ENCODE data around the gene ZBED4.

Gene ZBED4

DNA sequence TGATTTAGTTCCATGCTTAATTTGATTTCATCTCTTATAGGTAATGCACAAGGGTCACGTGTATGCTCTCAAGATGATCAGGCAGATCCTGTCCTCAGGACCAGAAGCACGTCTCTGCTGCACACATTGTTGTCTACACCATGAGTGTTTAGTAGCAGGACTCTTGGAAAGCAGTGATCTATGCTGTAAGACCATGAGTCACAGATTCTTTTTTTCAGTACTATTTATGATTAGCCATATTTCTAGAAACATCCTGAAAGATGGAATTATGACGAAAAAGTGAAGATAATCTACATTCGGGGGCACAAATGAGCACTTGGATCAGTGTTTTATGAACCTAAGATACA lies 29.6 kb downstream of the ZBED4 start:
- no peak for DNase-seq

DNA sequence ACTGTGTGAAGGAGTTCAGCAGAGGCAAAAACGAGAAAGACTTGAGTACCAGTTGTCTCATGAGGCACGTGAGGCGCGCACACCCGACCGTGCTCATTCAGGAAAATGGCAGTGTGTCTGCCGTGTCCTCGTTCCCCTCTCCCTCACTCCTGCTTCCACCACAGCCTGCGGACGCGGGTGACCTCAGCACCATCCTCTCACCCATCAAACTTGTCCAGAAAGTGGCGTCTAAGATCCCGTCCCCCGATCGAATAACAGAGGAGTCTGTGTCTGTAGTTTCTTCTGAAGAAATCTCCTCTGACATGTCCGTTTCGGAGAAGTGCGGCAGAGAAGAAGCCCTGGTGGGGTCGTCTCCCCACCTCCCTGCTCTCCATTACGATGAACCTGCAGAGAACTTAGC lies 30.4 kb downstream of the ZBED4 start:
- no peak for DNase-seq

DNA sequence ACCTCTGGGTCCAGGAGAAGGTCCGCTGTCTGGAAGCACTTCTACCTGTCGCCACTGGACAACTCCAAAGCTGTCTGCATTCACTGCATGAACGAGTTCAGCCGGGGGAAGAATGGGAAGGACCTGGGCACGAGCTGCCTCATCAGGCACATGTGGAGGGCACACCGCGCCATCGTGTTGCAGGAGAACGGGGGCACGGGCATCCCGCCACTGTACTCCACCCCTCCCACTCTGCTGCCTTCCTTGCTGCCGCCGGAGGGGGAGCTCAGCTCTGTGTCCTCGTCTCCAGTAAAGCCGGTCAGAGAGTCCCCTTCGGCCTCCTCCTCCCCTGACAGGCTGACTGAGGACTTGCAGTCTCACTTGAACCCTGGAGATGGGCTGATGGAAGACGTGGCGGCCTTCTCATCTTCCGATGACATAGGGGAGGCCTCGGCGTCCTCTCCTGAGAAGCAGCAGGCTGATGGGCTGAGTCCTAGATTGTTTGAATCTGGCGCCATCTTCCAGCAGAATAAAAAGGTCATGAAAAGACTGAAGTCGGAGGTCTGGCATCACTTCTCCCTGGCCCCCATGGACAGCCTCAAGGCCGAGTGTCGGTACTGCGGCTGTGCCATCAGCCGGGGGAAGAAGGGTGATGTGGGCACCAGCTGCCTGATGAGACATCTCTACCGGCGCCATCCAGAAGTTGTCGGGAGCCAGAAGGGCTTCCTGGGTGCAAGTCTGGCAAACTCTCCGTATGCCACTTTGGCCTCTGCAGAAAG lies 31.0 kb downstream of the ZBED4 start:
- peak in 1 of 2 experiments; percentile 13 for DNase-seq

DNA sequence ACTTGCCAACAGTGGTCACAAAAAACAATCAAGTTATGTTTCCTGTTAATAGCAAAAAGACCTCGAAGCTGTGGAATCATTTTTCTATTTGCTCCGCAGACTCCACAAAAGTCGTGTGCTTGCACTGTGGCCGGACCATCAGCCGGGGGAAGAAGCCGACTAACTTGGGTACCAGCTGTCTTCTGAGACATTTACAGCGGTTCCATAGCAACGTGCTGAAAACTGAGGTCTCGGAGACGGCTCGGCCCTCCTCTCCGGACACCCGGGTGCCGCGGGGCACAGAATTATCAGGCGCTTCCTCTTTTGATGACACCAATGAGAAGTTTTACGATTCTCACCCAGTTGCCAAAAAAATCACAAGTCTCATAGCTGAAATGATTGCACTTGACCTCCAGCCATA lies 31.6 kb downstream of the ZBED4 start:
- DNase-seq = no peak

DNA sequence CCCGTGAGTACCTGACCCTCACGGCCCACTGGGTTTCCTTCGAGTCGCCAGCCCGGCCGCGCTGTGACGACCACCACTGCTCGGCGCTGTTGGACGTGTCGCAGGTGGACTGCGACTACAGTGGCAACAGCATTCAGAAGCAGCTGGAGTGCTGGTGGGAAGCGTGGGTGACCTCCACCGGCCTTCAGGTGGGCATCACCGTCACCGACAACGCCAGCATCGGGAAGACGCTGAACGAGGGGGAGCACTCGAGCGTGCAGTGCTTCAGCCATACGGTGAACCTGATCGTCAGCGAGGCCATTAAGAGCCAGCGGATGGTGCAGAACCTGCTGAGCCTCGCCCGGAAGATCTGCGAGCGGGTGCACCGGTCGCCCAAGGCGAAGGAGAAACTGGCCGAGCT lies 32.2 kb downstream of the ZBED4 start:
- DNase-seq = no peak

DNA sequence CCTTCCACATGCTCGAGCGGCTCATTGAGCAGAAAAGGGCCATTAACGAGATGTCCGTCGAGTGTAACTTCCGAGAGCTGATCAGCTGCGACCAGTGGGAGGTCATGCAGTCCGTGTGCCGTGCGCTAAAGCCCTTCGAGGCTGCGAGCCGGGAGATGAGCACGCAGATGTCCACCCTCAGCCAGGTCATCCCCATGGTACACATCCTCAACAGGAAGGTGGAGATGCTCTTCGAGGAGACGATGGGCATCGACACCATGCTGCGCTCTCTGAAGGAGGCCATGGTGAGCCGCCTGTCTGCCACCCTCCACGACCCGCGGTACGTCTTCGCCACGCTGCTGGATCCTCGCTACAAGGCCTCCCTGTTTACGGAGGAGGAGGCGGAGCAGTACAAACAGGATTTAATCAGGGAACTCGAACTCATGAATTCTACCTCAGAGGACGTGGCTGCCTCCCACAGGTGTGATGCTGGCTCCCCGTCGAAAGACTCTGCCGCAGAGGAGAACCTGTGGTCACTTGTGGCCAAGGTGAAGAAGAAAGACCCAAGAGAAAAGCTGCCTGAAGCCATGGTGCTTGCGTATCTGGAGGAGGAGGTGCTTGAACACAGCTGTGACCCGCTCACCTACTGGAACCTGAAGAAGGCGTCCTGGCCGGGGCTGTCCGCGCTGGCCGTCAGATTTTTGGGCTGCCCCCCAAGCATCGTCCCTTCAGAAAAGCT lies 32.9 kb downstream of the ZBED4 start:
- DNase-seq = no peak

DNA sequence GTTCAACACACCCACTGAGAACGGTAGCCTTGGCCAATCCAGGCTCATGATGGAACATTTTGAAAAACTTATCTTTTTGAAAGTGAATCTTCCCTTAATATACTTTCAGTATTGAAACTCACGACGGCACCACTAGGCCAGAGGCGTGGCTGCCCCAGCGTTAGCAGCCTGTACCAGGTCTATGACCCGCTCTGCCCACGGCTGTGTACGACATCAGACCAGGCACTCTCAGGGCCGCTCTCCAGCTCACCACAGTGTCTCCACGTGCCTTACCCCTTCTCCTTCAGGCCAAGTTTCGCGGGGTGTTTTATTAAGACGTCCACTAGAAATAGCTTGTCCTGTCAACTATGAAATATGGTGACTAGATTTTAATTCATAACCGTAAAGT lies 33.4 kb downstream of the ZBED4 start:
- DNase-seq = no peak

DNA sequence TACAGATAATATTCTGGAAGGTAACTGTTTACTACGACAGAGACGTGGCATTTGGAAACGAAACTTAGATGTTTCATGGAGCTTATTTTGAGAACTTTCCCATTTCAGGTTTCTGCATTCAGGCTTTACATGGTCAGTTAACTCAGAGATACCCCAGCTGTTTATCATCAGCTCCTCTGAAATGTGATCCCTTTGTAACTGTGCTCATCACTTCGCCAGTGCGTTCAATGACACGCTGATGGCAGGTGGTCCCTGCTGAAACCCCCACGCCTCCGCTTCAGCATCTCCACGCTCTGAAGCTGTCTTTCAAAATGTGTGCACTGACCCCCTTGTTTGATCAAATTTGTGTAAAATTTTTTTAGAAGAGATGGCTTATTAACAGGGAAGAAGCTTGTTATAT lies 34.1 kb downstream of the ZBED4 start:
- DNase-seq = no peak

DNA sequence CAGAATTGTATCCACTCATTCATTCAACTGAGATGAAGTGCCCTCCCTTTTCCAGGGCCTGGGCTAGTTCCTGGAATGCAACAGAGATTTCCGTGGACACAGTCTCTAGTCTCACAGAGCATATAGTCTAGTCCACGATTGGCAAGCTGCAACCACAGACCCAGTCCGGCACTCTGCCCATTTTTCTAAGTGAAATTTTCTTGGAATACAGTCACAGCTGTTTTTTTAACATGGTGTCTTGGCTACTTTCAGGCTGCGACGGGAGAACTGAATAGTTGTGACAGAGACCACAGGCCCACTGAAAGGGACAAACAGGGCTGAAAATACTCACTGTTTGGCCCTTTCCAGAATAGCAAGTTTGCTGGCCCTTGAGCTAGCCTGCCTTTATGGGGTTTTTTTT lies 35.4 kb downstream of the ZBED4 start:
- no peak for DNase-seq

DNA sequence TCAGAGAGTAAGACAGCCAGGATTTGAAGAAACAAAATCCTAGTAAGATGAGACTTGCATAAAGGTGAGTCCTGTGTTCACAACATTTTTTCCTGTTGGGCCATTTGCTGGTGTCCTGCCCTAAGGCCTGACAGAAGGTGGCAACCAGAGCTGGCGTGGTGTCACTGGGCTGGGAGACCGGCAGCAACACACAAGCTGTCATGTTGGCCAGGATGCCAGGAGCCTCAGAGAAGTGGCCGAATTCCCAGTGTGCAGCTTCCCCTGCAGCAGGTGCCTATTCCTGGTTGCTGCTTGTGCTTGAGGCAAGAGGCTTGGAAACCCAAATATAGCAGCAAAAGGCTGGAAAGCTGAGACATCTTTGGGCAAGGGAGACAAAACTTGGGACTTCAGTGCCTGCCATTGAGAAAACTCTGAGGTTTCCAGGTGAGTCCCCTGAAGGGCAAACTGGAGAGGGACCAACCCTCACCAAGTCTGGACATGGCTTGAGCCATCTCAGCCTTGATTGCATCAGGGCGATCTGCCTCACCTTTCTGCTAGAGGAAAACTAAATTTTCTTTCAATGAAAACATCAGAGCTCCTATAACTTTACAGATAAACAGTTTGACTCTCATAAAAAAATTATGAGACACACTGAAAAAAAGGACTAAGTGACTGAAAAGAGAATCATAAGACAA lies 38.7 kb downstream of the ZBED4 start:
- DNase-seq = peak; percentile 98 to 99

DNA sequence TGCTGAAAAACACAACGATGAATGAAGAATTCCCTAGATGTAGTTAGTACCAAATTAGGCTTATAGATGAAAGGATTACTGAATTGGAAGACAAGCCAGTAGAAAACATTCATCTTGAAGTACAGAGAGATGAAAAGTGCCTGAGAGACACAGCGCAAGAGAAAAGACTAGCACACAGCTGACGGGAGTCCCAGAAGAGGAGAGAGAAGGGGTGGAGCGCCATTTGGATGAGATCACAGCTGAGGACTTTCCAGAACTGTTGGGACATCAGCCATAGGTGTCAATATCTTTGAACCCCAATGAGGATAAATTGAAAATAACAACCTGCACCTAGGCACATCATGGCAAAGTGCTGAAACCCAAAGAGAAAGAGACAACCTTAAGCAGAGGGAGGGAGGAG lies 39.4 kb downstream of the ZBED4 start:
- no peak for DNase-seq

DNA sequence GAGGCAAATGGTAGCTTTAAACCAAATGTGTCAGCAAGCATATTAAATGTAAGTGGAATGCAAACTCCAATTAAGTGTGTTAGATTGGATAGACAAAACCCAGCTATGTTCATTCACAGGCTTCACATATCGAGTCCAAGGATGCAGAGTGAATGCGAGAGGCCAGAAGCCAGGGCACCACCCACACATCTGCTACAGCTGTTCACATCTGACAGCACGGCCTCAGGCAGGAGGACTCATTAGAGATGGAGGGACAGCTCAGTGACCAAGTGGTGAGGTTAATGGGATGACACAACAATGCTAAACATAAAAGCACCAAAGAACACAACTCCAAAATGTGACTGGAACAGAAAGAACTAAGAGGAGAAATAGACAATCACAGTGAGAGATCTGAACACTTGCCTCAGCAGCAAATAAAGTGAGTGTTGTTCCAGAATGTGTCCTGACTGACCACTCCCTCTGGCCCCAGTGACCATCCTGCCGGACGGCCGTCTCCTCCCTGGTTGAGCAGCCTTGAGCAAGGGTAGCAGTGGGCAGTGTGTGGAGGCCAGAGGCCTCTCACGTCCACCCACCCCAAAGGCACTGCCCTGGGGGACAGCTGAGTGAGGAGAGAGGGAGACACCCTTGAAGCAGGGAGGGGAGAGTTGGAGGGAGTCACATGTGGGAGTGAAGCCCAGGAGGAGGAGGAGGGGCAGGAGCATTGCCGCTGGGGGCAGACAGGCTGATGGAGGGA lies 40.8 kb downstream of the ZBED4 start:
- DNase-seq = no peak

DNA sequence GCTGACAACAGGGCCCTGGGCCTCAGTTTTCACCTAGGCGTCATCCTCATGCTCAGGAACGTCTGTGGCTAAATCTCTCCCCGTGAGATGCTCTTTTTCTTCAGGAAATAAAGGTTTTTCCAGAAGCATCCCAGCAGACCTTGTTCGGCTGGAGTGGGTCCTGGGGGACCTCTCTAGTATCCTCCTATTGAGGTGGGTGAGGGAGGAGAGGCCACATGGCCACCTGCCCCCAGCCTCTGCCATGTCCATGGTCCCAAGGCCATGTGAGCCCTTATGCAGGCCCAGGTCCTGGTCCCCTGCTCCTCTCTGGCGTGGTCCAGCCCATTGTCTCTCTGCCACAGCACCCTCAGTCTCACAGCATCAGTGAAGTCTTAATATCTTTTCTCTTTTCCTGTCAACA lies 42.6 kb downstream of the ZBED4 start:
- DNase-seq = no peak

DNA sequence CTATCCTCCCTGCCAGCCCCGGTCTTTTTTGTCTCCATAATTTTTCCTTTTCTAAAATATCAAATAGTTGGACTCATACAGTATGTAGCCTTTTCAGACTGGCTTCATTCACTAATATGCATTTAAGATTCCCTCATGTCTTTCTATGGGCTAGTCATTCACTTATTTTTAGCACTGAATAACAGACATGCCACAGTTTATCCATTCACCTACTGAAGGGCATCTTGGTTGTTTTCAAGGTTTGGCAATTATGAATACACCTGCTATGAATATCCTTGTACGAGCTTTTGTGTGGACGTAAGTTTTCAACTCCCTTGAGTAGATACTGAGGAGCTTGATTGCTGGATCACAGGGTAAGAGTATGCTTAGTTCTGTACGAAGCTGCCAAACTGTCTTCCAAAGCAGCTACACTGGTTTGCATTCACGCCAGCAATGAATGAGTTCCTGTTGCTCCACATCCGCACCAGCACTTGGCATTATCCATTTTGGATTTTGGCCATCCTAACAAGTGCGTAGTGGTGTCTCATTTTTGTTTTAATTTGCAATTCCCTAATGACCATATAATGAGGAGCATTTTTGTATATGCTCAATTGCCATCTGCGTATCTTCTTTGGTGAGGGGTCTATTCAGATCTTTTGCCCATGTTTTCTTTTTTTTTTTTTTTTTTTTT lies 43.5 kb downstream of the ZBED4 start:
- no peak for DNase-seq

DNA sequence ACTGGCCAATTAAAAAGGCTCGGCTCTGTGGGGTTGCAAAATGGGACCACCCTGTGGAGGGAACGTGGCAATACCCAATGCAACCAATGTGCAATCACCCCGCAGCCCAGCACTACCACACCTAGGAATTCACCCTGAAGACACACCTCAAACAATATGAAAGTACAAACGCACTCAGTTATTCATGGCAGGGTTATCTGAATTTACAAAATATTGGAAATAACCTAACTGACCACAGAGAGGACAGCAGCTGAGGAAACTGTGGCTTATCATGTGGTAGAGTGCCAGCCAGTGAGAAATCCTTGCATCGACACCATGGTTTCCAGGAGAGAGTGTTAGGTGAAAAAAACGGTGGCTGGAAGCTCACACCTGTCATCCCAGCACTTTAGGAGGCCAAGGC lies 45.9 kb downstream of the ZBED4 start:
- no peak for DNase-seq

DNA sequence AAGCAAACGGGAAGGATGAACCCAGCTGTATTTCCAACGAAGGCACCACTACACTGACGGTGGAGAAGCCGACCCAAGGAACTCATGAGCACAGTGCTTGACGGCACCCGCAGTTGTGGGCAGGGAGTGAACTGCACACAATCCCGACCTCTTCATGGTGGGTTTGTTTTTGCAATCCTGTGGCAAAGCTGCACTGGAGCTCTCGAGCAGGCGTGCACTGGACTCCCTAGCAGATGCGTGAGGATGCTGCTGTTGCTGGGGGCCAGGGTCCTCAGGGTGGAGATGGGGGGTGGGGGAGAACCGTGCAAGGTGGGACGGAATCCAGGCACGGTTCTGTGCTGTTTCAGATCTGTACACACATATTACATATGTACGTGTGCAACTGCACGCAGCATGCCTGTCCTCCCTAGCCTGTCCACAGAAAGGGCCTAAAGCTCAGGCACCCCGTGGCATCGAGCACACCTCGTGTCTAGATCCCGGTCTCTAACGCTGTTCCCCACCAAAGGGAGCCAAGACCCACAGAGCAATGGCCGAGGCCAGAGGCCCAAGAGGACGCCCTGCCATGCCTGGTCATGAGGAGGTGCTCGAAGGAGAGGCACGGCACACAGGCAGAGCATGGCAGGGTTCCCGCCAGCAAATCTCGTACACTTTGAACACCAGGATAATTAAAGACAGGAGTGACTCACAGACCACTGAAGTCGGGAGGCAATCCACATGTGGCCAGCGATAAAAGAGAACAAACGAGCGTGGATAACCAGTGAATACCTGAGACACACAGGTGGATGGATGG lies 47.0 kb downstream of the ZBED4 start:
- no peak for DNase-seq

DNA sequence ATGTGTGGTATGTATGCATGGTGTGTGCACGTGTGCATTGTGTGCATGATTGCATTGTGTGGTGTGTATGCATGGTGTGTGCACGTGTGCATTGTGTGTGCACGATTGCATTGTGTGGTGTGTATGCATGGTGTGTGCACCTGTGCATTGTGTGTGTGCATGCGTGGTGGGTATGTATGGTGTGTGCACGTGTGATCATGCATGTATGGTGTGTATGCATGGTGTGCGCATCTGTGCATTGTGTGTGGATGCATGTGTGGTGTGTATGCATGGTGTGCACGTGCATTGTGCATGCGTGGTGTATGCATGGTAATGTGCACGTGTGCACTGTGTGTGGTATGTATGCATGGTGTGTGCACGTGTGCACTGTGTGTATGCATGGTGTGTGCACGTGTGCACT lies 47.8 kb downstream of the ZBED4 start:
- no peak for DNase-seq

DNA sequence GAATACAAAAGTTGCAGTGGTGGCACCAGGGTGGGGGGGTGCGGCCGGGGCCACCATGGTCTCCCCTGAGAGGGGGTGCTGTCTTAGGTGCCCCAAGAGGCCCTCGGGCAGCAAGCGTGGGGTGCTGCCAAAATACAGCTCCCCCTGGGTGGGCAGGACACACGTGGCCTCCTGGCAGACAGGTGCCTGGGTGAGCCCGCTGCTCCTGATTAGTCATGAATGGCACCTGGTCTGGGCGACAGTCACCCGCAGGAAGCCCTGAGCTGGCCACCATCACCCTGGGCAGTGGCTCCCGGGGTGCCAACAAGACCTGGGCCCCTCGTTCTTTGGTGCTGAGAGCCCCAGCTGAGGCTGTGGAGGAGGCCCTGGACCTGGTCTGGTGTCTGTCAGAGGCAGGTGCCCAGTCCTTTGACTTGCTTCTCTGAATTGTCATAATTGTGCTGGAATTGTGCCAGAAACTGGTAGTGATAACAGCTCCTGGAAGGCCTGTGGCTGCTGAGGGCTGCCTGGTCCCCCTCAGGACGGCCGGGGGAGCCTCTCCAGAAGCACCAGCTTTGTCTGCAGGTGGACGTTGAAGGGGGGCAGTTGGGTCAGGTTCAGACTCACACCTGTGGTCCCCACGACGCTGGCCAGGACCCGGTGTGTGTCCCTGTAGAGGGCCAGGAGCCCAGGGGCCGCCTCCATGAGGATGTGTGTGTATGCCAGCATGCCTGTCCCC lies 49.8 kb downstream of the ZBED4 start:
- peak in 1 of 2 experiments; percentile 34 for DNase-seq

DNA sequence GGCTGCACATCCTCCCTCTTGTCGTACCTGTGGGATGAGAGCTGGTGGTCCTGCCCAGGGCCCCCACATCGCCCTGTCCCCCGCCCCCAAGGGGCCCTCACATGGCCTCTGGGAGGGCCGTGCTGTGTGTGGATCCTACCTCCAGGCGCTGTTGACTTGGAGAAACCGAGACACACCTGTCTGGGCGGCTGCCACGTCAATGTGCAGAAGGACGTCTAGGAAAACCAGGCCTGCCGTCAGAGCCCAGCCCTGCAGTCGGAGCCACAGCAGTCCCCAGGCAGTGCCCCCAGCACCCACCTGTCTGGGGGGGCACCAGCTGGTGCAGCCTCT lies 50.4 kb downstream of the ZBED4 start:
- no peak for DNase-seq

DNA sequence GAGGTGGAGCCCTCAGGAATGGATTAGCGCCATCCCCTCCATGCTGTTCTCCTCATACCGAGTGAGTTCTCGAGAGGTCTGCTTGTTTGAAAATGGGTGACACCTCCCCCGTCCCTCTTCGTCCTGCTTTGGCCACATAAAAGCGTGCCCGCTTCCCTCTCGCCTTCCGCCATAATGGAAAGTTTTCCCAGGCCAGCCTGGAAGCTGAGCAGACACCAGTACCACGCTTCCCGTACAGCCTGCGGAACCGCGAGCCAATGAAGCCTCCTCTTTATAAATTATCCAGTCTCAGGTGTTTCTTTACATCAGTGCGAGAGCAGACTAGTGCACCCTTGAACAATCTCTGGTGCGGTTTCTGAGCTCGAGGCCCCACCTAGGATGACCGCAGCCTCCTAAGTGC lies 51.8 kb downstream of the ZBED4 start:
- no peak for DNase-seq

DNA sequence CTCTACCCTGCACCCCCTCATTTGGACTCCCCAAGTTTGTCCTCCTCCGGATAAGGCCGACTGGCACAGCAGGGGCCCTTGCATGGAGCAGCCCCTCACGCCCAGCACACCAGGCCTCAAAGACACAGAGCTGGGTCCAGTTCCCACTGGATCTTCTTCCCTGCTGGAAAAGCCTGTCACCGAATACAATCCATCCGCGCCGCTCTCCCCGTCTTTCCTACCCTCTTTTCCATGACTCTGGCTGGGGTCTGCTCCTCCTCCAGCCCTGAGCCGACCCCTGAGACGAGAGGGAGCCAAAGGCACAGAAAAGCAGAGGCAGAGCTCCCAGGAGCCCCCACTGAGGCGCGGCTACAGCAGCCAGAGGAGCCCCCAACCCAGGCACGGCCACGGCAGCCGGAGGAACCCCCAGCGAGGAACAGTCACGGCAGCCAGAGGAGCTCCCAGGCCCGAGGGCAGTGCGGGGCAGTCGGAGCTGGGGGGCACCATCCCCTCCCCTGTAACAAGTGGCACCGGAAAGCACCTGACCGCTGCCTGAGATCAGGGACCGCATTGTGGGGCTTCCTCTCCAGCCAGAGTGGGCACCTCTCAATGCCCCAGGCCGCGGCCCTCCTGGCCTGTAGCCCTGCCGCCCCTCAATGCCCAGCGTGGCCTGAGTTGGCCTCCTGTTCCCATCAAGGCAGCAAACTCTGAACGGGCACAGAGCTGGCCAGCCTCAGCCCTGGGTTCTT lies 52.6 kb downstream of the ZBED4 start:
- DNase-seq = no peak
